GM18526 (cell line): Measurements from ENCODE around the gene C4orf36.

Experiments used
- POLR2A ChIP-seq: IDR thresholded peaks from 3 replicates; pipeline ENCODE4 v1.6.1; 2011; ENCODE audit not compliant: insufficient read length; ENCODE audit errors: extremely low read depth

The C4orf36 gene

GRCh38 chr4:86848732-86849619, 43.2 kb downstream of the C4orf36 start, which contains the start of gene SLC10A6:
Gene SLC10A6 (minus strand): TSS chr4:86849384. CDS start chr4:86849115, 269 bp downstream.
- no peak for TF ChIP-seq POLR2A

- no peak for TF ChIP-seq POLR2A
These were observed 44.1 kb downstream of the C4orf36 start for GRCh38 chr4:86848136-86848535.

GRCh38 chr4:86847571-86847970, 44.7 kb downstream of the C4orf36 start:
- no peak for TF ChIP-seq POLR2A

- TF ChIP-seq POLR2A: no peak
These were observed 45.3 kb downstream of the C4orf36 start for GRCh38 chr4:86846921-86847320.

GRCh38 chr4:86845593-86845992, 46.6 kb downstream of the C4orf36 start:
- TF ChIP-seq POLR2A: no peak

- no peak for TF ChIP-seq POLR2A
These were observed 50.9 kb downstream of the C4orf36 start for GRCh38 chr4:86841309-86841708.

GRCh38 chr4:86840858-86841257, 51.4 kb downstream of the C4orf36 start:
- TF ChIP-seq POLR2A: no peak

GRCh38 chr4:86837691-86838503, 54.3 kb downstream of the C4orf36 start:
- no peak for TF ChIP-seq POLR2A

- TF ChIP-seq POLR2A: no peak
These were observed 56.5 kb downstream of the C4orf36 start for GRCh38 chr4:86835677-86836076.

- no peak for TF ChIP-seq POLR2A
These were observed 57.3 kb downstream of the C4orf36 start for GRCh38 chr4:86834901-86835300.

GRCh38 chr4:86833615-86834014, 58.6 kb downstream of the C4orf36 start:
- no peak for TF ChIP-seq POLR2A

GRCh38 chr4:86831262-86832130, 60.7 kb downstream of the C4orf36 start:
- no peak for TF ChIP-seq POLR2A
